Ramos (cell line): ENCODE measurements around the gene ELF2.
"Not testable (repeated sequence)": the region's sequence is repeated elsewhere in the genome, so short reads cannot be mapped to it uniquely, and the experiment has no call there.

Source experiments
- in situ Hi-C: fragments of 300-500 bp; cut with MboI; formaldehyde crosslinking; loops from one replicate; pipeline ENCODE4 v1.14.3; 2022; ENCODE audit warnings: low sequenced_read_pairs; ENCODE audit not compliant: unreplicated experiment

The ELF2 gene

GRCh38 chr4:139177049-139177868 lies at the start of gene ELF2:
TSS of gene ELF2 (minus strand) at chr4:139177218. CDS start at chr4:139137701, 39,517 bp downstream.
- in situ Hi-C loops = no loop called here

- in situ Hi-C loops = no loop called here
Observed at GRCh38 chr4:139223682-139224317, 46.8 kb upstream of the ELF2 start.

GRCh38 chr4:139222215-139222614 lies 45.2 kb upstream of the ELF2 start:
- in situ Hi-C loops = no loop called here

GRCh38 chr4:139221687-139222086 lies 44.7 kb upstream of the ELF2 start:
- in situ Hi-C loops = no loop called here

GRCh38 chr4:139219450-139220055 lies 42.5 kb upstream of the ELF2 start:
- in situ Hi-C loops = no loop called here

- in situ Hi-C loops = no loop called here
Observed at GRCh38 chr4:139214039-139214534, 37.1 kb upstream of the ELF2 start.

GRCh38 chr4:139213633-139214032 lies 36.6 kb upstream of the ELF2 start:
- in situ Hi-C loops = not testable (repeated sequence)

- in situ Hi-C loops = no loop called here
Observed at GRCh38 chr4:139212900-139213299, 35.9 kb upstream of the ELF2 start.

GRCh38 chr4:139210486-139210885 lies 33.5 kb upstream of the ELF2 start:
- in situ Hi-C loops = no loop called here

- in situ Hi-C loops = no loop called here
Observed at GRCh38 chr4:139209470-139210063, 32.5 kb upstream of the ELF2 start.

GRCh38 chr4:139208404-139208945 lies 31.5 kb upstream of the ELF2 start:
- in situ Hi-C loops = no loop called here

GRCh38 chr4:139207873-139208403 lies 30.9 kb upstream of the ELF2 start:
- in situ Hi-C loops = no loop called here

- in situ Hi-C loops = no loop called here
Observed at GRCh38 chr4:139207247-139207646, 30.2 kb upstream of the ELF2 start.

GRCh38 chr4:139202991-139203390 lies 26.0 kb upstream of the ELF2 start:
- in situ Hi-C loops = no loop called here

GRCh38 chr4:139200506-139200905 lies 23.5 kb upstream of the ELF2 start:
- in situ Hi-C loops = no loop called here

GRCh38 chr4:139200102-139200501 lies 23.1 kb upstream of the ELF2 start:
- in situ Hi-C loops = no loop called here

- in situ Hi-C loops = not testable (repeated sequence)
Observed at GRCh38 chr4:139197214-139197613, 20.2 kb upstream of the ELF2 start.

- in situ Hi-C loops = no loop called here
Observed at GRCh38 chr4:139196462-139196861, 19.4 kb upstream of the ELF2 start.

GRCh38 chr4:139191373-139191772 lies 14.4 kb upstream of the ELF2 start:
- in situ Hi-C loops = no loop called here

GRCh38 chr4:139189972-139190371 lies 13.0 kb upstream of the ELF2 start:
- in situ Hi-C loops = no loop called here
